HepG2 (cell line): ENCODE measurements around the gene TM6SF1. TPM values are rescaled to one million over a fixed set of nuclear protein-coding genes. Genes with fewer than 3 reads are reported as not detected.

ENCODE experiments used
- ATAC-seq: fragments of 200-7000 bp; cut with Tn5 transposase; 3 replicates; pipeline ENCODE4 v1.9.1; 2020; ENCODE audit warnings: mild to moderate bottlenecking, moderate library complexity
- BruUV-seq: library from RNA; stranded (reverse); fragments of 400-500 nt; replicated peaks from 2 replicates; lab custom pipeline; 2021; lab: Mats Ljungman, UMichigan
- CTCF ChIA-PET: fragments of 300-600 bp; formaldehyde crosslinking; extraction: SDS; loops from one replicate; lab custom pipeline; 2021; ENCODE audit warnings: low total read pairs, inconsistent platforms, low intra/inter-chr PET ratio; lab: Yijun Ruan, JAX
- POLR2A ChIA-PET: fragments of 350-600 bp; sonication (Branson Sonifier 250); formaldehyde crosslinking; loops from one replicate; lab custom pipeline; 2020; ENCODE audit warnings: antibody characterized with exemption, inconsistent platforms; lab: Yijun Ruan, JAX
- DNase-seq: peaks from one replicate; pipeline ENCODE4 v3.0.0-alpha.2; 2015; ENCODE audit warnings: low spot score
- FAIRE-seq: peaks from 3 replicates; lab custom pipeline; 2011; peaks lifted over from hg19 to GRCh38; lab: Jason Lieb, UNC
- H2AFZ ChIP-seq: one replicate; pipeline ENCODE4 v1.6.1; 2011; ENCODE audit warnings: low read length, inconsistent platforms
- H3K27ac ChIP-seq: fragments of 300-600 bp; 3 replicates; pipeline ENCODE4 v1.8.0; 2011; ENCODE audit warnings: mixed run types, mild to moderate bottlenecking, mixed read lengths, low read length, inconsistent platforms; ENCODE audit not compliant: insufficient read depth; ENCODE audit errors: extremely low read length
- H3K27me3 ChIP-seq, 2 experiments: fragments of 200-600 bp in 1 of 2; 2 replicates in 1 of 2; 3 replicates in 1 of 2; pipeline versions ENCODE4 v1.6.0 to v1.8.0; 2011; ENCODE audit warnings: low read length in 2 of 2, mild to moderate bottlenecking in 2 of 2, moderate library complexity in 2 of 2, inconsistent platforms in 1 of 2; ENCODE audit not compliant: insufficient read depth in 2 of 2, control insufficient read depth in 1 of 2
- H3K36me3 ChIP-seq, 2 experiments: fragments of 200-600 bp in 1 of 2; replicated peaks in 1 of 2; 2 replicates in 1 of 2; 3 replicates in 1 of 2; pipeline versions ENCODE4 v1.5.1 to v1.8.0; 2011; ENCODE audit warnings: low read length in 2 of 2, inconsistent platforms in 1 of 2; ENCODE audit not compliant: insufficient read depth in 2 of 2, control insufficient read depth in 1 of 2
- H3K4me1 ChIP-seq: 2 replicates; pipeline ENCODE4 v1.5.1; 2012; ENCODE audit warnings: low read length, inconsistent platforms; ENCODE audit not compliant: insufficient read depth
- H3K4me2 ChIP-seq: 2 replicates; pipeline ENCODE4 v1.6.0; 2011; ENCODE audit warnings: low read depth, low read length, inconsistent platforms
- H3K4me3 ChIP-seq, 3 experiments: fragments of 200-600 bp in 1 of 3; sonication (generic), shearing (Covaris generic) in 1 of 3; replicated peaks in 1 of 3; 2 replicates each; pipeline ENCODE4 v1.5.1; 2011 to 2016; ENCODE audit warnings: low read length in 3 of 3, inconsistent platforms in 2 of 3, low read depth in 2 of 3, mild to moderate bottlenecking in 2 of 3, control low read depth in 1 of 3, mixed read lengths in 1 of 3; ENCODE audit not compliant: insufficient read depth in 1 of 3
- H3K79me2 ChIP-seq: one replicate; pipeline ENCODE4 v1.6.1; 2011; ENCODE audit warnings: low read length, inconsistent platforms; ENCODE audit not compliant: insufficient read depth
- H3K9ac ChIP-seq: 2 replicates; pipeline ENCODE4 v1.6.0; 2011; ENCODE audit warnings: mild to moderate bottlenecking, low read depth, low read length, inconsistent platforms; ENCODE audit not compliant: insufficient read depth
- H3K9me3 ChIP-seq: 2 replicates; pipeline ENCODE4 v1.5.1; 2012; ENCODE audit warnings: mild to moderate bottlenecking, low read length
- H4K20me1 ChIP-seq: 2 replicates; pipeline ENCODE4 v1.6.0; 2011; ENCODE audit warnings: inconsistent platforms, mild to moderate bottlenecking, low read length, moderate library complexity; ENCODE audit not compliant: insufficient read depth
- AKNA ChIP-seq: sonication (generic); formaldehyde crosslinking; IDR thresholded peaks from 2 replicates; pipeline ENCODE4 v1.4.0; 2020; ENCODE audit warnings: missing genetic modification reagents, borderline replicate concordance
- ATF1 ChIP-seq: IDR thresholded peaks from 2 replicates; pipeline ENCODE4 v1.6.1; 2016; ENCODE audit warnings: mild to moderate bottlenecking, control low read depth
- CCAR2 ChIP-seq: fragments of 200-400 bp; formaldehyde crosslinking; optimal IDR thresholded peaks from 2 replicates; pipeline ENCODE3; 2018; ENCODE audit warnings: low read depth, mild to moderate bottlenecking, low read length, moderate library complexity
- ESRRA ChIP-seq: sonication (generic); formaldehyde crosslinking; IDR thresholded peaks from 2 replicates; pipeline ENCODE4 v1.5.1; 2020; ENCODE audit warnings: mild to moderate bottlenecking, low read depth, missing genetic modification reagents
- GATAD1 ChIP-seq: IDR thresholded peaks from 2 replicates; pipeline ENCODE4 v1.6.1; 2016; ENCODE audit warnings: missing genetic modification reagents, missing compliant biosample characterization
- HMGXB3 ChIP-seq: sonication (generic); formaldehyde crosslinking; IDR thresholded peaks from 2 replicates; pipeline ENCODE4 v1.4.0; 2020; ENCODE audit warnings: missing genetic modification reagents, borderline replicate concordance
- IRF1 ChIP-seq: sonication (generic); formaldehyde crosslinking; IDR thresholded peaks from 2 replicates; pipeline ENCODE4 v1.4.0; 2020; ENCODE audit warnings: low read depth, mild to moderate bottlenecking, missing genetic modification reagents
- NCOA5 ChIP-seq: sonication (generic); formaldehyde crosslinking; IDR thresholded peaks from 2 replicates; pipeline ENCODE4 v1.4.0; 2020; ENCODE audit warnings: missing genetic modification reagents
- NFYB ChIP-seq: sonication (generic); formaldehyde crosslinking; IDR thresholded peaks from 2 replicates; pipeline ENCODE4 v1.4.0; 2020; ENCODE audit warnings: missing genetic modification reagents
- NR2F6 ChIP-seq, 2 experiments: IDR thresholded peaks; 2 replicates each; pipeline ENCODE4 v1.6.1; 2016; ENCODE audit warnings: antibody characterized with exemption in 1 of 2, mild to moderate bottlenecking in 1 of 2
- NRL ChIP-seq: sonication (generic); formaldehyde crosslinking; IDR thresholded peaks from 2 replicates; pipeline ENCODE4 v1.5.0; 2020; ENCODE audit warnings: missing genetic modification reagents, mild to moderate bottlenecking, moderate library complexity, borderline replicate concordance
- ZFY ChIP-seq: sonication (generic); formaldehyde crosslinking; IDR thresholded peaks from 2 replicates; pipeline ENCODE4 v1.4.0; 2020; ENCODE audit warnings: missing genetic modification reagents
- ZNF282 ChIP-seq: fragments of 450-650 bp; IDR thresholded peaks from 2 replicates; pipeline ENCODE4 v1.6.1; 2018; ENCODE audit not compliant: partially characterized antibody
- ZNF7 ChIP-seq: IDR thresholded peaks from 2 replicates; pipeline ENCODE4 v1.6.1; 2016; ENCODE audit warnings: missing biosample characterization, missing genetic modification reagents
- WGBS: methylation state at CpG from one replicate; pipeline ENCODE4 v1.1.6; 2017; ENCODE audit warnings: low lambda C conversion rate; 5-methylcytosine and 5-hydroxymethylcytosine counted together
- in situ Hi-C: cut with HindIII; loops from 2 replicates; pipeline ENCODE4 v1.10.0; 2017; ENCODE audit warnings: low pct_unique_long_range_greater_than_20kb; ENCODE audit not compliant: extremely low pct_ligation_motif_present
- intact Hi-C: fragments of 100-400 bp; cut with micrococcal nuclease; formaldehyde crosslinking; loops from one replicate; pipeline ENCODE4 v1.10.0; 2022; ENCODE audit not compliant: unreplicated experiment
- polyA plus RNA-seq, 8 experiments: library from polyadenylated mRNA; depleted of rRNA in 3 of 8; stranded (reverse) in 7 of 8; unstranded in 1 of 8; fragments of >200 nt; fragmentation: Illumina TruSeq in 4 of 8; extraction: Trizol in 4 of 8; gene quantifications; 2 replicates each; pipeline versions ENCODE4 v1.2.1 to v1.2.3, GENCODE V29; 2011 to 2016; ENCODE audit warnings: low read depth in 4 of 8, missing spikeins in 1 of 8, mixed read lengths in 1 of 8; ENCODE audit not compliant: insufficient read depth in 1 of 8
- total RNA-seq, 5 experiments: library from RNA; depleted of rRNA; stranded (reverse); fragments of >200 nt; fragmentation: Illumina TruSeq; extraction: Trizol; gene quantifications; 2 replicates each; pipeline ENCODE4 v1.2.3, GENCODE V29; 2016; ENCODE audit warnings: low read depth in 1 of 5

TM6SF1 gene
- total and polyA plus RNA-seq, 2 of the 13 experiments (the other 11 are each of a cell fraction or from before 2014, with no cell fraction given), result not detected

- TF ChIP-seq HMGXB3, result no peak
- TF ChIP-seq NR2F6 (IDR thresholded peaks at IDR 0.05), result no peak
- TF ChIP-seq NR2F6 (CRISPR knock-in tag; IDR thresholded peaks at IDR 0.05), result no peak
Measured at GRCh38 chr15:83170474-83171165, 63.2 kb downstream of the TM6SF1 start (continued).

GRCh38 chr15:83174891-83175290, 67.4 kb downstream of the TM6SF1 start:
- no peak for ATAC-seq
- H3K4me2 ChIP-seq, result no peak overlapping the region
- no peaks in the 10 kb centered on the region for H4K20me1 ChIP-seq
- BruUV-seq, result no TSS peak
- no peak for DNase-seq
- CTCF ChIA-PET, result no interaction called here
- peaks cover 2 to 15% of the 10 kb centered on the region in 2 experiments; a peak in 3 of 5 replicates for H3K27me3 ChIP-seq
- no peaks in the 10 kb centered on the region for H3K79me2 ChIP-seq
- in situ Hi-C loops (no loop called here), intact Hi-C loops (no loop called here)
- no peak overlapping the region for H3K9ac ChIP-seq
- no peaks in the 10 kb centered on the region for H3K36me3 ChIP-seq
- no peak overlapping the region for H3K4me3 ChIP-seq
- no peak overlapping the region for H2AFZ ChIP-seq
- POLR2A ChIA-PET, result no interaction called here
- WGBS, result 3% methylated on average over 1 of the region's 1 CpG
- H3K27ac ChIP-seq, result no peak overlapping the region
- no peaks in the 10 kb centered on the region for H3K9me3 ChIP-seq
- no peak for FAIRE-seq
- H3K4me1 ChIP-seq, result no peaks in the 10 kb centered on the region
- TF ChIP-seq IRF1 (no peak), NRL (CRISPR knock-in tag) (no peak), ATF1 (no peak), AKNA (CRISPR knock-in tag) (no peak), CCAR2 (no peak), ZNF282 (no peak), ZNF7 (CRISPR knock-in tag) (no peak), NCOA5 (CRISPR knock-in tag) (no peak), ZFY (CRISPR knock-in tag) (no peak), NFYB (CRISPR knock-in tag) (no peak), ESRRA (CRISPR knock-in tag) (no peak), GATAD1 (CRISPR knock-in tag) (no peak)
